CD4-positive, alpha-beta T cell (primary cell): ENCODE measurements around the gene SEC22C. TPM values are rescaled to one million over a fixed set of nuclear protein-coding genes. Genes with fewer than 3 reads are reported as not detected.
A peak's percentile ranks its signal among the peaks of the same experiment; 100 is the strongest.

Source experiments
- ATAC-seq: fragments of 200-7000 bp; cut with Tn5 transposase; one replicate; pipeline ENCODE4 v1.10.0; 2022; ENCODE audit warnings: mild to moderate bottlenecking; ENCODE audit not compliant: poor library complexity
- CTCF ChIA-PET: fragments of 350-600 bp; sonication (Branson Sonifier 250); formaldehyde crosslinking; loops from one replicate; lab custom pipeline; 2021; ENCODE audit warnings: antibody characterized with exemption, inconsistent platforms; lab: Charles Lee
- POLR2A ChIA-PET: fragments of 350-600 bp; sonication (Branson Sonifier 250); formaldehyde crosslinking; loops from one replicate; lab custom pipeline; 2021; ENCODE audit warnings: antibody characterized with exemption, inconsistent platforms; lab: Charles Lee
- DNase-seq, 14 experiments: peaks; one replicate each; pipeline ENCODE4 v3.0.0-alpha.2; 2013 to 2020; ENCODE audit warnings: mixed read lengths in 2 of 14
- H3K27ac ChIP-seq, 2 donors: one replicate each; pipeline versions ENCODE4 v1.5.1 to v1.7.0; 2013; ENCODE audit warnings: low read length in 2 of 2, low read depth in 1 of 2, mild to moderate bottlenecking in 1 of 2
- H3K27me3 ChIP-seq, 2 experiments: 1 replicate in 1 of 2; 2 replicates in 1 of 2; pipeline versions ENCODE4 v1.6.1 to v1.7.0; 2013; ENCODE audit warnings: low read length in 2 of 2, control low read depth in 1 of 2, mild to moderate bottlenecking in 1 of 2, moderate library complexity in 1 of 2; ENCODE audit not compliant: insufficient read depth in 2 of 2, control insufficient read depth in 1 of 2
- H3K36me3 ChIP-seq: one replicate; pipeline ENCODE4 v1.6.1; 2013; ENCODE audit warnings: low read length, control low read depth; ENCODE audit not compliant: insufficient read depth
- H3K4me1 ChIP-seq: one replicate; pipeline ENCODE4 v1.6.1; 2013; ENCODE audit warnings: low read length, control low read depth; ENCODE audit not compliant: insufficient read depth
- H3K4me3 ChIP-seq: one replicate; pipeline ENCODE4 v1.5.1; 2013; ENCODE audit warnings: mild to moderate bottlenecking, low read length, moderate library complexity
- H3K9me3 ChIP-seq, 2 experiments: 1 replicate in 1 of 2; 2 replicates in 1 of 2; pipeline versions ENCODE4 v1.6.1 to v1.7.0; 2013; ENCODE audit warnings: low read length in 2 of 2, mild to moderate bottlenecking in 2 of 2, control low read depth in 1 of 2, moderate library complexity in 1 of 2; ENCODE audit not compliant: control insufficient read depth in 1 of 2, insufficient read depth in 1 of 2
- H3K27ac Mint-ChIP-seq: one replicate; pipeline ENCODE4 v1.8.0; 2020; ENCODE audit warnings: mixed read lengths
- H3K27me3 Mint-ChIP-seq: one replicate; pipeline ENCODE4 v1.8.0; 2021; ENCODE audit warnings: mixed read lengths
- H3K36me3 Mint-ChIP-seq: one replicate; pipeline ENCODE4 v1.8.0; 2021; ENCODE audit warnings: low read depth, mixed read lengths
- H3K4me1 Mint-ChIP-seq: one replicate; pipeline ENCODE4 v1.8.0; 2021; ENCODE audit warnings: low read depth, mixed read lengths
- H3K4me3 Mint-ChIP-seq: one replicate; pipeline ENCODE4 v1.8.0; 2020; ENCODE audit warnings: mild to moderate bottlenecking, mixed read lengths
- H3K9me3 Mint-ChIP-seq: one replicate; pipeline ENCODE4 v1.8.0; 2020; ENCODE audit warnings: mixed read lengths
- CTCF ChIP-seq: fragments of 200-600 bp; IDR thresholded peaks from one replicate; pipeline ENCODE4 v1.8.0; 2022; ENCODE audit warnings: antibody characterized with exemption, mild to moderate bottlenecking
- intact Hi-C, 2 experiments: fragments of 100-400 bp; cut with DNase I in 1 of 2; cut with micrococcal nuclease in 1 of 2; formaldehyde crosslinking; loops; one replicate each; pipeline versions ENCODE4 v1.15.1 to v1.9.0; 2023 to 2025; cut with DNase I, micrococcal nuclease
- total RNA-seq, 174 experiments: library from RNA in 2 of 174; stranded (reverse) in 2 of 174; gene quantifications; one replicate each; pipeline ENCODE4 v1.2.3 and lab custom pipeline; 2021 to 2026

The SEC22C gene
- total RNA-seq, 2 experiments from 2014 or later, result 73.6 to 75.4 TPM

DNA sequence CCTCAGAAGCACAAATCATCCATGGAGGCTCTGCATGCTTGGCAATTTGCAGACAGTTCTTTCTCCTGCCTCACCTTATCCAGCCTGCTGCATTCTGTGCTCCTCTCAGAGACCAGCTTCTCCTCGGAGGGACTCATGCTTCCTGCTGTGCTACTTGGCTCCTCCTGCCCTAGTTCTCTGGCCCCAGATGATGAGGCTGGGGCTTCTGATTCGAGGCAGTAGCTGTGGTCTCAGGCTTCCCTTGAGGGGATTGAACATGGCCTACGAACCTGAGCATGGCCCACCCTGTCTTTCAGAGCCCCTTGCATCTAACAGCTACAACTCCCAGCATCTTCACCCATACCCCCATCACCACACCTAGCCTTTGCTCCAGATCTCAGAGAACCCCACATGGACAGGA lies 72.7 kb downstream of the SEC22C start:
- peaks cover 70% of the 10 kb centered on the region for H3K4me1 Mint-ChIP-seq
- Histone ChIP-seq H3K36me3 (peaks cover 7% of the 10 kb centered on the region), H3K9me3 (no peaks in the 10 kb centered on the region), H3K27me3 (no peaks in the 10 kb centered on the region), H3K27ac (no peak overlapping the region), H3K4me1 (peaks cover 72% of the 10 kb centered on the region), H3K4me3 (no peak overlapping the region)
- H3K9me3 Mint-ChIP-seq, result no peaks in the 10 kb centered on the region
- POLR2A ChIA-PET, result no interaction called here
- intact Hi-C loops, result loop anchor here in 1 of 2 experiments (10.0 kb wide), 1 partner anchor 1116 kb away; the partner anchor contains the start of gene ANO10
- DNase-seq (no peak), ATAC-seq (no peak)
- H3K4me3 Mint-ChIP-seq, result no peak overlapping the region
- H3K27me3 Mint-ChIP-seq, result no peaks in the 10 kb centered on the region
- no peak overlapping the region for H3K27ac Mint-ChIP-seq
- TF ChIP-seq CTCF, result no peak
- H3K36me3 Mint-ChIP-seq, result peaks cover 31% of the 10 kb centered on the region
- CTCF ChIA-PET, result no interaction called here

DNA sequence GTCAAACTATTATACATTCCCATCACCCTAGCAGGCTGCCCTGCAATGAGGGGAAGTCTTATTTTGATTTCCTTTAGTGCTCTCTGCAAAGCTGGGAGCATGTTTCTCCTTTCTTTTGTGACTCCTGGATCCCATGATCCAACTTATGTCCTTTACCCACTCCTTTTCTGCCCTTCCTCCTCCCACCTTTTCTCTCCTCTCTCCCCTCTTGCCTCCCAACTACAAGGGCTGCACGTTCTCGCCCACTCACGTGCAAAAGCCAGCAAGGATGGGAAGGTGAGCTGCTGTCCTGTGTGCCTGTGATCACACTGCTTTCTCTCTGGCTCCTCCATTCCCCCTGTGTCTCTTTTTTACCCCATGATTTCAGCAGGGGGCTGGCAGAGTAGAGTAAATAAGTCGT lies 73.2 kb downstream of the SEC22C start:
- Histone ChIP-seq H3K4me3 (no peak overlapping the region), H3K27ac (no peak overlapping the region), H3K4me1 (peaks cover 78% of the 10 kb centered on the region), H3K27me3 (no peaks in the 10 kb centered on the region), H3K36me3 (peaks cover 2% of the 10 kb centered on the region), H3K9me3 (no peaks in the 10 kb centered on the region)
- H3K36me3 Mint-ChIP-seq, result peaks cover 28% of the 10 kb centered on the region
- no peaks in the 10 kb centered on the region for H3K9me3 Mint-ChIP-seq
- H3K27ac Mint-ChIP-seq, result peak overlapping the region; percentile 17
- no peak overlapping the region for H3K4me3 Mint-ChIP-seq
- H3K27me3 Mint-ChIP-seq, result no peaks in the 10 kb centered on the region
- CTCF ChIA-PET, result no interaction called here
- ATAC-seq, result no peak
- TF ChIP-seq CTCF, result no peak
- POLR2A ChIA-PET, result no interaction called here
- intact Hi-C loops, result loop anchor here in 1 of 2 experiments (10.0 kb wide), 1 partner anchor 1116 kb away; the partner anchor contains the start of gene ANO10
- no peak for DNase-seq
- peaks cover 73% of the 10 kb centered on the region for H3K4me1 Mint-ChIP-seq

DNA sequence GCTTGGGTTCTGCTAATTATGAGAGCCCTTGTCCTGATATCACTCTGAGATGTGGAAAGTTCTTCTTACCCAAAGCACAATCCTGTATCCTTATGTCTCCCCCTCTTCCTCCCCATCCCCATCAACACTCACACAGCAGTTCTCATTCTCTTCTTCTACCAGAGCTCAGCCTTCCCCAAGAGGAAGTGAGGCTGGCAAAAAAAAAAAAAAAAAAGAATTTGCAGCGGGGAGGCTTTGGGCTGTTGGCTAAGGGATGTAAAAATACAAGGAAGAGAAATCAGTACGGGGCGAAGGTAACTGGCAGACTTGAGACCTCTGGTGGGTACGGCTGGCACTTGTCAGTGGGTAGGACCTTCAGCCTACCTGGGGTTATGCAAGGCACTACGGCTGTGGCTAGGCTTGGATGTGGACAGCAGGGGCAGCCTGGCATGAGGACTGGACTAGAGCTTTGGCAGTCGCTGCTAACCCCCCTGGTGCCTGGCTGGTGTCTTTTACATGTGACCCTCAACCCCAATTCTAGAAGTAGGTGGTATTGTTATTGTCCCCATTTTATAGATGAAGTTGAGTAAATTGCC lies 73.9 kb downstream of the SEC22C start:
- POLR2A ChIA-PET, result interaction anchor here (0.6 kb wide), 1 partner anchor 89 kb away, joined by 3 read pairs; no protein-coding TSS in a partner anchor
- DNase-seq (peak in 1 of 14 experiments; percentile 31), ATAC-seq (peak; percentile 21)
- H3K36me3 Mint-ChIP-seq, result peaks cover 21% of the 10 kb centered on the region
- no peaks in the 10 kb centered on the region for H3K27me3 Mint-ChIP-seq
- Histone ChIP-seq H3K4me3 (no peak overlapping the region), H3K27me3 (no peaks in the 10 kb centered on the region), H3K36me3 (no peaks in the 10 kb centered on the region), H3K27ac (peak overlapping the region in 1 of 2 donors; percentile 20), H3K9me3 (no peaks in the 10 kb centered on the region), H3K4me1 (peaks cover 85% of the 10 kb centered on the region)
- intact Hi-C loops, result loop anchor here in 1 of 2 experiments (10.0 kb wide), 1 partner anchor 1117 kb away; the partner anchor contains the start of gene ANO10
- CTCF ChIA-PET, result no interaction called here
- H3K4me3 Mint-ChIP-seq, result peak overlapping the region; percentile 61
- H3K9me3 Mint-ChIP-seq, result no peaks in the 10 kb centered on the region
- peaks cover 77% of the 10 kb centered on the region for H3K4me1 Mint-ChIP-seq
- no peak for TF ChIP-seq CTCF
- peak overlapping the region; percentile 72 for H3K27ac Mint-ChIP-seq
